Natural killer cell (primary cell): ENCODE data around the gene DIAPH1. TPM values are rescaled to one million over a fixed set of nuclear protein-coding genes. Genes with fewer than 3 reads are reported as not detected.

Experiments
- ATAC-seq, 3 donors: fragments of 150-1000 bp in 2 of 3; fragments of 200-7000 bp in 1 of 3; cut with Tn5 transposase; 1 replicate in 1 of 3; 2 replicates in 2 of 3; pipeline ENCODE4 v1.10.0; 2021; ENCODE audit warnings: mild to moderate bottlenecking in 2 of 3, moderate library complexity in 2 of 3
- DNase-seq, 2 donors: peaks; one replicate each; pipeline versions ENCODE4 v3.0.0 to v3.0.0-alpha.2; 2013 to 2021; ENCODE audit warnings: mixed read lengths in 1 of 2
- H3K27ac ChIP-seq: one replicate; pipeline ENCODE4 v1.5.1; 2013; ENCODE audit warnings: mild to moderate bottlenecking, low read length
- H3K27me3 ChIP-seq: one replicate; pipeline ENCODE4 v1.6.1; 2013; ENCODE audit warnings: low read length; ENCODE audit not compliant: control insufficient read depth, insufficient read depth
- H3K36me3 ChIP-seq: one replicate; pipeline ENCODE4 v1.6.1; 2013; ENCODE audit warnings: low read length; ENCODE audit not compliant: control insufficient read depth, insufficient read depth
- H3K4me1 ChIP-seq: one replicate; pipeline ENCODE4 v1.6.1; 2013; ENCODE audit warnings: low read length; ENCODE audit not compliant: control insufficient read depth, insufficient read depth
- H3K4me3 ChIP-seq: one replicate; pipeline ENCODE4 v1.5.1; 2013; ENCODE audit warnings: low read length
- H3K9me3 ChIP-seq: one replicate; pipeline ENCODE4 v1.6.1; 2013; ENCODE audit warnings: low read length; ENCODE audit not compliant: control insufficient read depth, insufficient read depth
- H3K27ac Mint-ChIP-seq, 2 donors: one replicate each; pipeline ENCODE4 v1.8.0; 2022; ENCODE audit warnings: mild to moderate bottlenecking in 2 of 2, mixed read lengths in 2 of 2, moderate library complexity in 1 of 2
- H3K27me3 Mint-ChIP-seq, 2 donors: one replicate each; pipeline ENCODE4 v1.8.0; 2022; ENCODE audit warnings: low read depth in 2 of 2, mixed read lengths in 2 of 2
- H3K36me3 Mint-ChIP-seq: one replicate; pipeline ENCODE4 v1.8.0; 2022; ENCODE audit warnings: mixed read lengths
- H3K4me1 Mint-ChIP-seq, 2 donors: one replicate each; pipeline ENCODE4 v1.8.0; 2022; ENCODE audit warnings: mixed read lengths in 2 of 2
- H3K4me3 Mint-ChIP-seq: one replicate; pipeline ENCODE4 v1.8.0; 2022; ENCODE audit warnings: mild to moderate bottlenecking, moderate library complexity, mixed read lengths
- H3K9me3 Mint-ChIP-seq, 2 donors: one replicate each; pipeline ENCODE4 v1.8.0; 2022; ENCODE audit warnings: mixed read lengths in 2 of 2
- CTCF ChIP-seq: fragments of 200-600 bp; IDR thresholded peaks from one replicate; pipeline ENCODE4 v1.8.0; 2022; ENCODE audit warnings: antibody characterized with exemption
- WGBS: methylation state at CpG from one replicate; pipeline ENCODE4 v1.1.7; 2013; ENCODE audit warnings: missing lambda C conversion rate; ENCODE audit not compliant: insufficient coverage; 5-methylcytosine and 5-hydroxymethylcytosine counted together
- intact Hi-C: fragments of 100-400 bp; cut with micrococcal nuclease; formaldehyde crosslinking; loops from one replicate; pipeline ENCODE4 v1.14.2; 2022
- total RNA-seq, 4 donors: library from RNA; stranded (reverse); fragments of 120-200 nt in 1 of 4; gene quantifications; one replicate each; pipeline versions ENCODE4 v1.2.3 to v1.2.4, GENCODE V29; 2013 to 2022

Gene DIAPH1
- total RNA-seq, 3 donors from 2014 or later (not counting 1 experiment from before 2014, with no cell fraction given) = 410 to 456 (median 419) TPM

- peaks cover 50 to 58% of the 10 kb centered on the region in 2 donors for H3K27me3 Mint-ChIP-seq
- H3K4me3 Mint-ChIP-seq = no peak overlapping the region
- WGBS = 87% methylated on average over 13 of the region's 13 CpGs
- H3K4me3 ChIP-seq = no peak overlapping the region
- intact Hi-C loops = no loop called here
- H3K27ac Mint-ChIP-seq = no peak overlapping the region
- H3K9me3 ChIP-seq = no peaks in the 10 kb centered on the region
- no peak for ATAC-seq
- no peaks in the 10 kb centered on the region for H3K9me3 Mint-ChIP-seq
- TF ChIP-seq CTCF = no peak
- H3K27ac ChIP-seq = no peak overlapping the region
- H3K36me3 Mint-ChIP-seq = no peaks in the 10 kb centered on the region
- peaks cover 17% of the 10 kb centered on the region for H3K4me1 ChIP-seq
- DNase-seq = no peak
- peaks cover 32% of the 10 kb centered on the region for H3K27me3 ChIP-seq
- no peaks in the 10 kb centered on the region for H3K36me3 ChIP-seq
- H3K4me1 Mint-ChIP-seq = peaks cover 10 to 18% of the 10 kb centered on the region in 2 donors
Measured at GRCh38 chr5:141490771-141491170, 128.0 kb downstream of the DIAPH1 start.

DNA sequence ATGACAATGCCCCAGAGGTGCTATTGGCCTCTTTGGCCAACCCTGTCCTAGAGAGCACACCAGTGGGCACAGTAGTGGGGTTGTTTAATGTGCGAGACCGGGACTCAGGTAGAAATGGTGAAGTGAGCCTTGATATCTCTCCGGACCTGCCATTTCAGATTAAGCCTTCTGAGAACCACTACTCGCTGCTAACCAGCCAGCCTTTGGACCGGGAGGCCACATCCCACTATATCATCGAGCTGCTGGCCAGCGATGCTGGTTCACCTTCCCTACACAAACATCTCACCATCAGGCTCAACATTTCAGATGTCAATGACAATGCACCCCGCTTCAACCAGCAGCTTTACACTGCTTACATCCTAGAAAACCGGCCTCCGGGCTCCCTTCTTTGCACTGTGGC is 128.5 kb downstream of the DIAPH1 start:
- Mint-ChIP-seq H3K9me3 (no peaks in the 10 kb centered on the region), H3K4me3 (no peak overlapping the region)
- no peak for ATAC-seq

GRCh38 chr5:141489841-141490240 is 129.0 kb downstream of the DIAPH1 start:
- H3K4me3 Mint-ChIP-seq = no peak overlapping the region
- WGBS = 89% methylated on average over 10 of the region's 10 CpGs
- Histone ChIP-seq H3K36me3 (no peaks in the 10 kb centered on the region), H3K9me3 (no peaks in the 10 kb centered on the region), H3K4me1 (peaks cover 23% of the 10 kb centered on the region), H3K4me3 (no peak overlapping the region), H3K27me3 (peaks cover 40% of the 10 kb centered on the region), H3K27ac (no peak overlapping the region)
- no peaks in the 10 kb centered on the region for H3K9me3 Mint-ChIP-seq
- H3K27ac Mint-ChIP-seq = no peak overlapping the region
- no peaks in the 10 kb centered on the region for H3K36me3 Mint-ChIP-seq
- intact Hi-C loops = no loop called here
- H3K4me1 Mint-ChIP-seq = peaks cover 10 to 14% of the 10 kb centered on the region in 2 donors
- TF ChIP-seq CTCF = no peak
- H3K27me3 Mint-ChIP-seq = peaks cover 43 to 58% of the 10 kb centered on the region in 2 donors
- ATAC-seq (no peak), DNase-seq (no peak)

More for the DNA sequence above, 128.5 kb downstream of the DIAPH1 start:
- H3K9me3 ChIP-seq = no peaks in the 10 kb centered on the region
- peaks cover 10 to 14% of the 10 kb centered on the region in 2 donors for H3K4me1 Mint-ChIP-seq
- 96% methylated on average over 10 of the region's 10 CpGs for WGBS
- no peaks in the 10 kb centered on the region for H3K36me3 Mint-ChIP-seq
- peaks cover 37% of the 10 kb centered on the region for H3K27me3 ChIP-seq
- no peaks in the 10 kb centered on the region for H3K36me3 ChIP-seq
- no peak overlapping the region for H3K27ac ChIP-seq
- intact Hi-C loops = no loop called here
- peaks cover 45 to 55% of the 10 kb centered on the region in 2 donors for H3K27me3 Mint-ChIP-seq
- no peak overlapping the region for H3K27ac Mint-ChIP-seq
- no peak for TF ChIP-seq CTCF
- peaks cover 19% of the 10 kb centered on the region for H3K4me1 ChIP-seq
- H3K4me3 ChIP-seq = no peak overlapping the region
- DNase-seq = no peak
